Measurements from ENCODE around the gene SEC14L5.

GRCh38 chr16:4957720-4958509, at the start of gene SEC14L5:
- no peak; the same call in 1 of the 2 replicates for TF ChIP-seq CTCF (conservative IDR thresholded peaks at IDR 0.05; ENCODE audit: low read depth, low read length)
- TF ChIP-seq EZH2phosphoT487 (IDR thresholded peaks at IDR 0.05; ENCODE audit: borderline replicate concordance, low read length), result no peak
- no peak for TF ChIP-seq EZH2 (IDR thresholded peaks at IDR 0.05; ENCODE audit: low read length, unreplicated experiment)

Data from PC-3 (cell line).